H9 (cell line): ENCODE data around the gene GNPTAB. TPM values are rescaled to one million over a fixed set of nuclear protein-coding genes. Genes with fewer than 3 reads are reported as not detected.
A peak's percentile ranks its signal among the peaks of the same experiment; 100 is the strongest.

Experiments
- DNase-seq: peaks from one replicate; pipeline ENCODE4 v3.0.0-alpha.2; 2017
- H2AFZ ChIP-seq: one replicate; pipeline ENCODE4 v1.6.1; 2013; ENCODE audit warnings: mild to moderate bottlenecking, low read length, control low read depth, moderate library complexity
- H2AK5ac ChIP-seq: 2 replicates; pipeline ENCODE4 v1.6.1; 2013; ENCODE audit warnings: low read length, control low read depth, mixed read lengths; ENCODE audit not compliant: insufficient read length
- H2BK120ac ChIP-seq: one replicate; pipeline ENCODE4 v1.6.1; 2013; ENCODE audit warnings: low read depth, mild to moderate bottlenecking, low read length, control low read depth, inconsistent platforms; ENCODE audit not compliant: poor library complexity, severe bottlenecking
- H2BK12ac ChIP-seq: 2 replicates; pipeline ENCODE4 v1.6.1; 2013; ENCODE audit warnings: low read length, control low read depth, mixed read lengths, low read depth; ENCODE audit not compliant: insufficient read length
- H2BK15ac ChIP-seq: 2 replicates; pipeline ENCODE4 v1.6.1; 2013; ENCODE audit warnings: low read depth, low read length, control low read depth
- H2BK20ac ChIP-seq: one replicate; pipeline ENCODE4 v1.6.1; 2013; ENCODE audit warnings: low read depth, mild to moderate bottlenecking, low read length, control low read depth, inconsistent platforms; ENCODE audit not compliant: poor library complexity, severe bottlenecking
- H2BK5ac ChIP-seq: 2 replicates; pipeline ENCODE4 v1.6.1; 2013; ENCODE audit warnings: low read length, control low read depth, mixed read lengths; ENCODE audit not compliant: insufficient read length
- H3K14ac ChIP-seq: 2 replicates; pipeline ENCODE4 v1.6.1; 2013; ENCODE audit warnings: low read length, control low read depth; ENCODE audit not compliant: insufficient read depth
- H3K18ac ChIP-seq: 2 replicates; pipeline ENCODE4 v1.6.1; 2013; ENCODE audit warnings: low read depth, mild to moderate bottlenecking, mixed read lengths, low read length, control low read depth; ENCODE audit not compliant: insufficient read length
- H3K23ac ChIP-seq: 2 replicates; pipeline ENCODE4 v1.6.1; 2013; ENCODE audit warnings: low read length, control low read depth, mixed read lengths, low read depth; ENCODE audit not compliant: insufficient read length
- H3K23me2 ChIP-seq: 2 replicates; pipeline ENCODE4 v1.6.1; 2013; ENCODE audit warnings: low read depth, mild to moderate bottlenecking, mixed read lengths, low read length, control low read depth; ENCODE audit not compliant: insufficient read length, poor library complexity, severe bottlenecking
- H3K27ac ChIP-seq: 2 replicates; pipeline ENCODE4 v1.5.1; 2013; ENCODE audit warnings: low read length, control low read depth, mixed read lengths, low read depth; ENCODE audit not compliant: insufficient read length
- H3K27me3 ChIP-seq: 2 replicates; pipeline ENCODE4 v1.6.1; 2013; ENCODE audit warnings: low read length, control low read depth, inconsistent platforms; ENCODE audit not compliant: insufficient read depth
- H3K4ac ChIP-seq: 2 replicates; pipeline ENCODE4 v1.6.1; 2013; ENCODE audit warnings: low read depth, mild to moderate bottlenecking, control low read depth, inconsistent platforms, low read length, moderate library complexity
- H3K4me1 ChIP-seq: 2 replicates; pipeline ENCODE4 v1.6.1; 2013; ENCODE audit warnings: low read length, control low read depth, inconsistent platforms; ENCODE audit not compliant: insufficient read depth
- H3K4me2 ChIP-seq: 2 replicates; pipeline ENCODE4 v1.6.1; 2013; ENCODE audit warnings: low read length, control low read depth, mixed read lengths; ENCODE audit not compliant: insufficient read length, insufficient read depth
- H3K56ac ChIP-seq: 2 replicates; pipeline ENCODE4 v1.6.1; 2013; ENCODE audit warnings: low read depth, mild to moderate bottlenecking, mixed read lengths, low read length, control low read depth; ENCODE audit not compliant: insufficient read length
- H3K79me1 ChIP-seq: 2 replicates; pipeline ENCODE4 v1.6.1; 2013; ENCODE audit warnings: low read depth, mild to moderate bottlenecking, moderate library complexity, low read length, control low read depth, inconsistent platforms; ENCODE audit not compliant: insufficient read depth, poor library complexity, severe bottlenecking
- H3K79me2 ChIP-seq: 2 replicates; pipeline ENCODE4 v1.6.1; 2013; ENCODE audit warnings: low read length, control low read depth, inconsistent platforms; ENCODE audit not compliant: insufficient read depth
- H3K9ac ChIP-seq: 2 replicates; pipeline ENCODE4 v1.6.1; 2013; ENCODE audit warnings: low read length, control low read depth, mixed read lengths; ENCODE audit not compliant: insufficient read length; ENCODE audit errors: extremely low read depth
- H3K9me3 ChIP-seq: one replicate; pipeline ENCODE4 v1.6.1; 2013; ENCODE audit warnings: low read depth, low read length, inconsistent platforms; ENCODE audit not compliant: control insufficient read depth
- H3T11ph ChIP-seq: one replicate; pipeline ENCODE4 v1.6.1; 2013; ENCODE audit warnings: mild to moderate bottlenecking, low read length, control low read depth, inconsistent platforms
- H4K20me1 ChIP-seq: one replicate; pipeline ENCODE4 v1.6.1; 2013; ENCODE audit not compliant: control insufficient read depth, insufficient read length, insufficient read depth
- H4K5ac ChIP-seq: 2 replicates; pipeline ENCODE4 v1.6.1; 2013; ENCODE audit warnings: low read depth, mild to moderate bottlenecking, mixed read lengths, low read length, control low read depth; ENCODE audit not compliant: insufficient read length
- H4K8ac ChIP-seq: replicated peaks from 2 replicates; pipeline ENCODE4 v1.6.1; 2013; ENCODE audit warnings: low read length, control low read depth, mixed read lengths, low read depth; ENCODE audit not compliant: insufficient read length
- H4K91ac ChIP-seq: 2 replicates; pipeline ENCODE4 v1.6.1; 2013; ENCODE audit warnings: low read depth, mild to moderate bottlenecking, moderate library complexity, mixed read lengths, low read length, control low read depth; ENCODE audit not compliant: insufficient read length
- H3K27ac Mint-ChIP-seq, 3 experiments: 2 replicates in 2 of 3; 3 replicates in 1 of 3; pipeline ENCODE4 v1.8.0; 2020 to 2021; ENCODE audit warnings: mixed read lengths in 3 of 3, mild to moderate bottlenecking in 1 of 3, moderate library complexity in 1 of 3
- H3K27me3 Mint-ChIP-seq: 2 replicates; pipeline ENCODE4 v1.8.0; 2021; ENCODE audit warnings: low read depth, mild to moderate bottlenecking, moderate library complexity, mixed read lengths
- H3K36me3 Mint-ChIP-seq, 3 experiments: 2 replicates in 2 of 3; 3 replicates in 1 of 3; pipeline ENCODE4 v1.8.0; 2020 to 2021; ENCODE audit warnings: low read depth in 3 of 3, mixed read lengths in 3 of 3; ENCODE audit not compliant: insufficient read depth in 1 of 3
- H3K4me1 Mint-ChIP-seq, 2 experiments: 2 replicates each; pipeline ENCODE4 v1.8.0; 2020; ENCODE audit warnings: mixed read lengths in 2 of 2
- H3K4me3 Mint-ChIP-seq, 2 experiments: 2 replicates in 1 of 2; 3 replicates in 1 of 2; pipeline ENCODE4 v1.8.0; 2020 to 2021; ENCODE audit warnings: mild to moderate bottlenecking in 2 of 2, mixed read lengths in 2 of 2, moderate library complexity in 1 of 2
- H3K9me3 Mint-ChIP-seq, 2 experiments: 2 replicates in 1 of 2; 3 replicates in 1 of 2; pipeline ENCODE4 v1.8.0; 2020; ENCODE audit warnings: mild to moderate bottlenecking in 2 of 2, mixed read lengths in 2 of 2, moderate library complexity in 1 of 2
- WGBS: extraction: QIAGEN DNeasy Blood & Tissue Kit; methylation state at CpG from one replicate; pipeline ENCODE4 v1.1.7; 2013; ENCODE audit warnings: missing lambda C conversion rate, low lambda C conversion rate, mixed read lengths; ENCODE audit not compliant: insufficient read length; ENCODE audit errors: extremely low coverage; 5-methylcytosine and 5-hydroxymethylcytosine counted together
- total RNA-seq: library from RNA; stranded (reverse); gene quantifications from 2 replicates; pipeline ENCODE4 v1.2.1, GENCODE V29; 2021
- TF ChIP-seq, protein P1 (sequence below): fragments of 200-600 bp; sonication (generic); conservative IDR thresholded peaks from 3 replicates; pipeline ENCODE4 v1.8.0; 2021; ENCODE audit warnings: antibody characterized with exemption, mild to moderate bottlenecking

The GNPTAB gene
- total RNA-seq, 1 experiment from 2014 or later, result 44.3 TPM

GRCh38 chr12:101713059-101713682, 117.6 kb downstream of the GNPTAB start:
- H3K4me2 ChIP-seq, result no peak overlapping the region
- no peaks in the 10 kb centered on the region for H3K27me3 ChIP-seq
- H3K79me2 ChIP-seq, result no peaks in the 10 kb centered on the region
- H2BK15ac ChIP-seq, result no peak overlapping the region
- no peaks in the 10 kb centered on the region for H3K23me2 ChIP-seq
- H4K5ac ChIP-seq, result no peak overlapping the region
- Mint-ChIP-seq H3K4me3 (no peak overlapping the region), H3K27me3 (no peaks in the 10 kb centered on the region), H3K4me1 (peaks cover 3 to 4% of the 10 kb centered on the region in 2 experiments; a peak in 2 of 4 replicates), H3K36me3 (no peaks in the 10 kb centered on the region), H3K27ac (peak overlapping the region in 2 of 3 experiments; percentile 46 to 91; a peak in 5 of 7 replicates), H3K9me3 (no peaks in the 10 kb centered on the region)
- no peak overlapping the region for H2AFZ ChIP-seq
- no peak overlapping the region for H3T11ph ChIP-seq
- no peak overlapping the region for H2BK20ac ChIP-seq
- no peak overlapping the region for H2BK5ac ChIP-seq
- H3K18ac ChIP-seq, result no peak overlapping the region
- no peak overlapping the region for H2BK12ac ChIP-seq
- no peak overlapping the region for H3K56ac ChIP-seq
- H4K91ac ChIP-seq, result no peak overlapping the region
- H2BK120ac ChIP-seq, result no peak overlapping the region
- H3K9ac ChIP-seq, result no peak overlapping the region
- H3K4me1 ChIP-seq, result no peaks in the 10 kb centered on the region
- H3K9me3 ChIP-seq, result no peaks in the 10 kb centered on the region
- no peak overlapping the region for H2AK5ac ChIP-seq
- H3K79me1 ChIP-seq, result no peaks in the 10 kb centered on the region
- WGBS, result no CpG with 5 or more reads among the region's 5 CpGs
- no peak overlapping the region for H4K8ac ChIP-seq
- DNase-seq, result no peak
- TF ChIP-seq, protein P1, sequence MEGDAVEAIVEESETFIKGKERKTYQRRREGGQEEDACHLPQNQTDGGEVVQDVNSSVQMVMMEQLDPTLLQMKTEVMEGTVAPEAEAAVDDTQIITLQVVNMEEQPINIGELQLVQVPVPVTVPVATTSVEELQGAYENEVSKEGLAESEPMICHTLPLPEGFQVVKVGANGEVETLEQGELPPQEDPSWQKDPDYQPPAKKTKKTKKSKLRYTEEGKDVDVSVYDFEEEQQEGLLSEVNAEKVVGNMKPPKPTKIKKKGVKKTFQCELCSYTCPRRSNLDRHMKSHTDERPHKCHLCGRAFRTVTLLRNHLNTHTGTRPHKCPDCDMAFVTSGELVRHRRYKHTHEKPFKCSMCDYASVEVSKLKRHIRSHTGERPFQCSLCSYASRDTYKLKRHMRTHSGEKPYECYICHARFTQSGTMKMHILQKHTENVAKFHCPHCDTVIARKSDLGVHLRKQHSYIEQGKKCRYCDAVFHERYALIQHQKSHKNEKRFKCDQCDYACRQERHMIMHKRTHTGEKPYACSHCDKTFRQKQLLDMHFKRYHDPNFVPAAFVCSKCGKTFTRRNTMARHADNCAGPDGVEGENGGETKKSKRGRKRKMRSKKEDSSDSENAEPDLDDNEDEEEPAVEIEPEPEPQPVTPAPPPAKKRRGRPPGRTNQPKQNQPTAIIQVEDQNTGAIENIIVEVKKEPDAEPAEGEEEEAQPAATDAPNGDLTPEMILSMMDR, result no peak
- no peak overlapping the region for H3K14ac ChIP-seq
- no peak overlapping the region for H3K4ac ChIP-seq
- H3K23ac ChIP-seq, result no peak overlapping the region
- H4K20me1 ChIP-seq, result no peaks in the 10 kb centered on the region
- H3K27ac ChIP-seq, result no peak overlapping the region
